ENCODE measurements around the gene SGSM2.

Gene SGSM2

DNA sequence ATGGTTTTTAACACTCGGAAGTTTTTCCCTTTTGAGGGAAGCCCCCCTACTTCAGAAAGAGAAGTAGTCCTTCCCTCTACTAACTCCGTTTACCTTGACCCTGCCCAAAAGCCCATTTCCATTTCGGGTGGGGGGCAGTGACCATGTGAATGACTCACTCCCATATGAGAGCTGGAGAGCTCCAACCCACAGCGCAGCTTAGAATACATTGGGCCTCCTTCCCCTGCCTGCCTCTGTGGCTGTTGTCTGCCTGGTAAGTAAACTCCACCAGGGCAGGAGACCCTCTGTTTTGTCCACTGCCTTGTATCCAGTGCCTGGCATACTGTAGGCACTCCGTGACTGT, 985 bp downstream of the SGSM2 start:
- no peak for TF ChIP-seq TEAD4 (IDR thresholded peaks at IDR 0.05)
- TF ChIP-seq CEBPB (IDR thresholded peaks at IDR 0.05) = no peak
- no peak for TF ChIP-seq NFIC (IDR thresholded peaks at IDR 0.05)
- TF ChIP-seq, protein P1, sequence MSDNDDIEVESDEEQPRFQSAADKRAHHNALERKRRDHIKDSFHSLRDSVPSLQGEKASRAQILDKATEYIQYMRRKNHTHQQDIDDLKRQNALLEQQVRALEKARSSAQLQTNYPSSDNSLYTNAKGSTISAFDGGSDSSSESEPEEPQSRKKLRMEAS (IDR thresholded peaks at IDR 0.05) = no peak; the same call in 1 of the 2 replicates
- no peak for TF ChIP-seq TAF1 (IDR thresholded peaks at IDR 0.05; ENCODE audit: low read depth)
- TF ChIP-seq RAD21 (IDR thresholded peaks at IDR 0.05; ENCODE audit: low read depth) = no peak

DNA sequence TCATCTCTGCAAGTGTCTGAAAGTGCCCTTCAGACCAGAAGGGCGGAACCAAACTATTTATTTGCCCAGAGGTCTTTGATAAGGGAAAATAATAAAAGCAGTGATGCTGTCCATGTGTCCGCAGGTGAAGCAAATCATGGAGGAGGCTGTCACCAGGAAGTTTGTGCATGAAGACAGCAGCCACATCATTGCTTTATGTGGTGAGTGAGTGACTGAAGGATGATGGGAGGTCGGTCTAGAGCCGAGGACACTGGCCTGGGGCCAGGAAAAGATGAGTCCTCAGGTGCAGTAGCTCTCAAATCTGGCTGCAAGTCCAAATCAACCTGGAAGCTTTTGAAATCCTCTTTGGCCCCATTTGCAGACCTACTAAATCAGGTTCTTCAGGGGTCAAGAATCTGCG, 6.1 kb downstream of the SGSM2 start:
- TF ChIP-seq TAF1 (IDR thresholded peaks at IDR 0.05; ENCODE audit: low read depth) = no peak
- no peak for TF ChIP-seq NFIC (IDR thresholded peaks at IDR 0.05)
- TF ChIP-seq RAD21 (IDR thresholded peaks at IDR 0.05; ENCODE audit: low read depth) = no peak
- TF ChIP-seq ZBTB7A (IDR thresholded peaks at IDR 0.05; ENCODE audit: low read depth) = no peak
- TF ChIP-seq EP300 (IDR thresholded peaks at IDR 0.05; ENCODE audit: borderline replicate concordance) = no peak
- TF ChIP-seq, protein P2, sequence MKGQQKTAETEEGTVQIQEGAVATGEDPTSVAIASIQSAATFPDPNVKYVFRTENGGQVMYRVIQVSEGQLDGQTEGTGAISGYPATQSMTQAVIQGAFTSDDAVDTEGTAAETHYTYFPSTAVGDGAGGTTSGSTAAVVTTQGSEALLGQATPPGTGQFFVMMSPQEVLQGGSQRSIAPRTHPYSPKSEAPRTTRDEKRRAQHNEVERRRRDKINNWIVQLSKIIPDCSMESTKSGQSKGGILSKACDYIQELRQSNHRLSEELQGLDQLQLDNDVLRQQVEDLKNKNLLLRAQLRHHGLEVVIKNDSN (IDR thresholded peaks at IDR 0.05) = no peak
- TF ChIP-seq TEAD4 (IDR thresholded peaks at IDR 0.05) = no peak
- TF ChIP-seq, protein P3, sequence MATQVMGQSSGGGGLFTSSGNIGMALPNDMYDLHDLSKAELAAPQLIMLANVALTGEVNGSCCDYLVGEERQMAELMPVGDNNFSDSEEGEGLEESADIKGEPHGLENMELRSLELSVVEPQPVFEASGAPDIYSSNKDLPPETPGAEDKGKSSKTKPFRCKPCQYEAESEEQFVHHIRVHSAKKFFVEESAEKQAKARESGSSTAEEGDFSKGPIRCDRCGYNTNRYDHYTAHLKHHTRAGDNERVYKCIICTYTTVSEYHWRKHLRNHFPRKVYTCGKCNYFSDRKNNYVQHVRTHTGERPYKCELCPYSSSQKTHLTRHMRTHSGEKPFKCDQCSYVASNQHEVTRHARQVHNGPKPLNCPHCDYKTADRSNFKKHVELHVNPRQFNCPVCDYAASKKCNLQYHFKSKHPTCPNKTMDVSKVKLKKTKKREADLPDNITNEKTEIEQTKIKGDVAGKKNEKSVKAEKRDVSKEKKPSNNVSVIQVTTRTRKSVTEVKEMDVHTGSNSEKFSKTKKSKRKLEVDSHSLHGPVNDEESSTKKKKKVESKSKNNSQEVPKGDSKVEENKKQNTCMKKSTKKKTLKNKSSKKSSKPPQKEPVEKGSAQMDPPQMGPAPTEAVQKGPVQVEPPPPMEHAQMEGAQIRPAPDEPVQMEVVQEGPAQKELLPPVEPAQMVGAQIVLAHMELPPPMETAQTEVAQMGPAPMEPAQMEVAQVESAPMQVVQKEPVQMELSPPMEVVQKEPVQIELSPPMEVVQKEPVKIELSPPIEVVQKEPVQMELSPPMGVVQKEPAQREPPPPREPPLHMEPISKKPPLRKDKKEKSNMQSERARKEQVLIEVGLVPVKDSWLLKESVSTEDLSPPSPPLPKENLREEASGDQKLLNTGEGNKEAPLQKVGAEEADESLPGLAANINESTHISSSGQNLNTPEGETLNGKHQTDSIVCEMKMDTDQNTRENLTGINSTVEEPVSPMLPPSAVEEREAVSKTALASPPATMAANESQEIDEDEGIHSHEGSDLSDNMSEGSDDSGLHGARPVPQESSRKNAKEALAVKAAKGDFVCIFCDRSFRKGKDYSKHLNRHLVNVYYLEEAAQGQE (IDR thresholded peaks at IDR 0.05; ENCODE audit: low read depth) = no peak
- TF ChIP-seq, protein P1 (IDR thresholded peaks at IDR 0.05) = no peak
- no peak for TF ChIP-seq EGR1 (IDR thresholded peaks at IDR 0.05)
- TF ChIP-seq TCF12 (IDR thresholded peaks at IDR 0.05; ENCODE audit: low read depth) = no peak
- TF ChIP-seq CREB1 (IDR thresholded peaks at IDR 0.05; ENCODE audit: low read depth) = no peak

DNA sequence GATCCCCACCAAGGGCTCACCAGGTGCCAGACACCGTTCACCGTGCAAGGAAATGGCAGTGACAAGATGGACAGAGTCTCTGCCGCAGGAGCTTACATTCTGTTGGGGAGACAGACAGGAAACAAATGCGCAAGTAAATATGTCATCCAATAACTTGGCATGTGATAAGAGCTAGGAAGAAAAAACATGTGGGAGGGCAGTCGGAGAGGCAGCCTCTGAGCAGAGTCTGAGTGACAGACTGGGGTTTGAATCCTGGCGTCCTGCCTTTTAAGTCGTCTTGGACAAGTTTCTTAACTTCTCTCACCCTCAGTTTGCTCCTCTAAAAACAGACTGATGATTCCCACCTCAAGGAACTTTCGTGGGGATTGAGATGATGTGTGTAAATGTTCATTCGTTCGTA, 7.2 kb downstream of the SGSM2 start:
- TF ChIP-seq, protein P2 (IDR thresholded peaks at IDR 0.05) = no peak
- no peak for TF ChIP-seq TEAD4 (IDR thresholded peaks at IDR 0.05)
- no peak for TF ChIP-seq RAD21 (IDR thresholded peaks at IDR 0.05; ENCODE audit: low read depth)
- TF ChIP-seq TCF12 (IDR thresholded peaks at IDR 0.05; ENCODE audit: low read depth) = no peak

DNA sequence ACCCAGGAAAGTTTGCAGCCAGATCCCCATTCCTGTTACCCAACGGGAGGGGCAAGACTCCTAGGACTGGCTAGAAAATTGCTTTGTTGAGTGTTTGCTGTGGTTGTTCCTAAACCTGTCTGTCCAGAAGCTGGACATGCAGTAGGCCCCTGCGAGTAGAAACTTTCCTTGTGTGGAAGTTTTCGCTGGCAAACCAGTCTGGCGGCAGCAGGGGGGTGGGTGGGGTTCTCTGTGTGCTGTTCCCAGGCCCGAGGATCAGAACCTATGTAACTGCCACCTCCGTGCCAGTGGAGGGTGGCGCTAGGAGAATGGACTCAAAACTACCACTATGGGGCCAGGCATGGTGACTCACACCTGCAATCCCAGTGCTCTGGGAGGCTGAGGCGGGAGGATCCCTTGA, 9.2 kb downstream of the SGSM2 start:
- TF ChIP-seq CEBPB (IDR thresholded peaks at IDR 0.05) (no peak), FOXM1 (IDR thresholded peaks at IDR 0.05; ENCODE audit: borderline replicate concordance, low read depth) (no peak), EP300 (IDR thresholded peaks at IDR 0.05; ENCODE audit: borderline replicate concordance) (no peak), TCF12 (IDR thresholded peaks at IDR 0.05; ENCODE audit: low read depth) (no peak), RAD21 (IDR thresholded peaks at IDR 0.05; ENCODE audit: low read depth) (no peak), ZBTB7A (IDR thresholded peaks at IDR 0.05; ENCODE audit: low read depth) (no peak), TEAD4 (IDR thresholded peaks at IDR 0.05) (no peak), NFIC (IDR thresholded peaks at IDR 0.05) (no peak), CREB1 (IDR thresholded peaks at IDR 0.05; ENCODE audit: low read depth) (no peak), YY1 (IDR thresholded peaks at IDR 0.05; ENCODE audit: low read depth) (no peak), EGR1 (IDR thresholded peaks at IDR 0.05) (no peak), TAF1 (IDR thresholded peaks at IDR 0.05; ENCODE audit: low read depth) (no peak)
- TF ChIP-seq, protein P3 (IDR thresholded peaks at IDR 0.05; ENCODE audit: low read depth) = no peak
- TF ChIP-seq, protein P2 (IDR thresholded peaks at IDR 0.05) = no peak
- TF ChIP-seq, protein P1 (IDR thresholded peaks at IDR 0.05) = no peak

DNA sequence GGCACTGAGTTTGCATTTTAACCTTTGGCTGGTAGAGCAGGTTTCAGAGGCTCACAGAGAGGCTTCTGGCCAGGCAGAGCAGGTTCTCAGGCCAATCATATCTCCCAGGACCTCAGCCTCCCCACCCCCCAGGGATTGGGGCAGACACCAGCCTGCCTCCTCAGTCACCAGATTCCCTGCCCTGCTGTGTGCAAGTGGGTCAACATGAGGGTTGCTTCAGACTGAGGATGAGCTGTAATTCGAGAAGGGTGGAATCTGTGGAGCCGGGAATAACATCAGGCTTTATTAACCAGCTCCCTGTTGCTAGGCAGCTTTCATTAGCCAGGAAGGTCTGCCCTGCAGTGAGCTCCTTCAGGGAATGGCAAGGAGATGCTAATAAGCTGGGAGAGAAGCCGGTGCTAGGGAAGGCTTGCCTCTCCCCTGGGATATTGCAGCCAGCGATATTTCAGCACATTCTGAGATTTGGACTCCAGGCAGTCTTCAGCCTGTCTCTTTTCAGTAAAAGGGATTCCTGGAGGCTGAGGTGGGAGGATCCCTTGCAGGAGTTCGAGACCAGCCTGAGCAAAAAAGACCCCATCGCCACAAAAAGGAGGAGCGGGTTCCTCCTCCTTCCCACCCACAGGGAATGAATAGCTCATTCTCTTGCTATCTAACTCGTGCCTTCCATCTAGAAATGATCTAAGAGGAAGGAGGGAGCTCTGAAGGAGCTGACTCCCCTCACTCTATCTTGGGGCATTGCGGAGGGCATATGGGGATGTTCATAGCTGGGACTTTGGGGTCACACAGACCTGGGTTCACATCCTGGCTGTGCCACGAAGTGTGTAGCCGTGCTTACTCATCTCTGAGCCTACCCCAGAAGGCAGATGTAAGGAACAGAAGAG, 10.7 kb downstream of the SGSM2 start:
- TF ChIP-seq TAF1 (IDR thresholded peaks at IDR 0.05; ENCODE audit: low read depth) (no peak), CEBPB (IDR thresholded peaks at IDR 0.05) (no peak), TEAD4 (IDR thresholded peaks at IDR 0.05) (no peak), EP300 (IDR thresholded peaks at IDR 0.05; ENCODE audit: borderline replicate concordance) (no peak), TCF12 (IDR thresholded peaks at IDR 0.05; ENCODE audit: low read depth) (no peak), CREB1 (IDR thresholded peaks at IDR 0.05; ENCODE audit: low read depth) (no peak), YY1 (IDR thresholded peaks at IDR 0.05; ENCODE audit: low read depth) (no peak), FOXM1 (IDR thresholded peaks at IDR 0.05; ENCODE audit: borderline replicate concordance, low read depth) (no peak), ZBTB7A (IDR thresholded peaks at IDR 0.05; ENCODE audit: low read depth) (no peak), EGR1 (IDR thresholded peaks at IDR 0.05) (no peak), RAD21 (IDR thresholded peaks at IDR 0.05; ENCODE audit: low read depth) (no peak), NFIC (IDR thresholded peaks at IDR 0.05) (no peak)
- TF ChIP-seq, protein P1 (IDR thresholded peaks at IDR 0.05) = no peak
- TF ChIP-seq, protein P3 (IDR thresholded peaks at IDR 0.05; ENCODE audit: low read depth) = no peak
- TF ChIP-seq, protein P2 (IDR thresholded peaks at IDR 0.05) = no peak

Data from Ishikawa (cell line).